Measurements from ENCODE around the gene NRP1. TPM values are rescaled to one million over a fixed set of nuclear protein-coding genes. Genes with fewer than 3 reads are reported as not detected.

Gene NRP1
- total RNA-seq, 1 donor: 173 TPM

DNA sequence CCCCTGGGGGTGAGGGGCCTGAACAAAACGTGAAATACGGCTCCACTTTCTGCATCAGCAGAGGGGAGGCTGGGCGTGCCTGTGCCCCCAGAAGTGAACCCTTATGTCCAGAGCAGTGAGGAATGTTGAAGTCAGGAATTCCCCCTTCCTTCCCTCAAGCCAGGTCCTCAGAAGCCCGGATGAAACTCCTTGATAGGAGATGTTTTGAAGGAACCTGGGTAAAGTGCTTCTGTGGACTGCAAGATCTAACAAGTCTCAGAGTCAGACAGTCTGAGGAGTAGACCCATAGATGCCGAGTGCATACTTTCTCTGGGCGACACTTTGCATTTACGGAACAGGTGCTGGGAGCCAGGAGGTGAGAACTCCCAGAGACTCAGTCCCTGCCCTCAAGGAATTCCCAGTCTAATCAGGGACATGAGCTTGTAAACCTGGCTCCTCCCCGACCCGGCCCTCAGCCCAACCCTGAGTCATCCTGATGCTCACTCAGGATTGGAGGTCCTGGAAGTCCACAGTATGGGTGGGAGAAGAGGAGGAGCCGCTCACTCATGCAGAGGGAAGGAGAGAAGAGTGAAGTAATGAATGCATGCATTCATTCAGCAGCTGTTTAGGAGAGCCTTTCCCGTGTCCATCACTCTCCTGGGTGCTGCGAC is 197.0 kb downstream of the NRP1 start:
- Histone ChIP-seq H3K27ac (ENCODE audit: low read depth, low read length) (peak overlapping the region; percentile 58), H2AFZ (ENCODE audit: low read length) (no peak overlapping the region), H3K36me3 (ENCODE audit: insufficient read depth, low read length) (no peaks in the 10 kb centered on the region), H3K4me3 (ENCODE audit: insufficient read depth, low read length) (no peak overlapping the region), H3K9me3 (ENCODE audit: low read depth, low read length) (no peaks in the 10 kb centered on the region), H3K27me3 (ENCODE audit: insufficient read depth, low read length) (no peaks in the 10 kb centered on the region), H3K4me2 (ENCODE audit: insufficient read depth, low read length) (no peak overlapping the region), H4K20me1 (ENCODE audit: insufficient read depth, low read length) (no peaks in the 10 kb centered on the region), H3K4me1 (ENCODE audit: insufficient read depth, low read length) (peaks cover 40% of the 10 kb centered on the region), H3K79me2 (ENCODE audit: insufficient read depth, low read length) (no peaks in the 10 kb centered on the region)
- TF ChIP-seq, protein P1, sequence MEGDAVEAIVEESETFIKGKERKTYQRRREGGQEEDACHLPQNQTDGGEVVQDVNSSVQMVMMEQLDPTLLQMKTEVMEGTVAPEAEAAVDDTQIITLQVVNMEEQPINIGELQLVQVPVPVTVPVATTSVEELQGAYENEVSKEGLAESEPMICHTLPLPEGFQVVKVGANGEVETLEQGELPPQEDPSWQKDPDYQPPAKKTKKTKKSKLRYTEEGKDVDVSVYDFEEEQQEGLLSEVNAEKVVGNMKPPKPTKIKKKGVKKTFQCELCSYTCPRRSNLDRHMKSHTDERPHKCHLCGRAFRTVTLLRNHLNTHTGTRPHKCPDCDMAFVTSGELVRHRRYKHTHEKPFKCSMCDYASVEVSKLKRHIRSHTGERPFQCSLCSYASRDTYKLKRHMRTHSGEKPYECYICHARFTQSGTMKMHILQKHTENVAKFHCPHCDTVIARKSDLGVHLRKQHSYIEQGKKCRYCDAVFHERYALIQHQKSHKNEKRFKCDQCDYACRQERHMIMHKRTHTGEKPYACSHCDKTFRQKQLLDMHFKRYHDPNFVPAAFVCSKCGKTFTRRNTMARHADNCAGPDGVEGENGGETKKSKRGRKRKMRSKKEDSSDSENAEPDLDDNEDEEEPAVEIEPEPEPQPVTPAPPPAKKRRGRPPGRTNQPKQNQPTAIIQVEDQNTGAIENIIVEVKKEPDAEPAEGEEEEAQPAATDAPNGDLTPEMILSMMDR (IDR thresholded peaks at IDR 0.05; ENCODE audit: extremely low read depth, low read depth, low read length): no peak
- no peak for DNase-seq (ENCODE audit: insufficient read length, low spot score, missing footprints)

DNA sequence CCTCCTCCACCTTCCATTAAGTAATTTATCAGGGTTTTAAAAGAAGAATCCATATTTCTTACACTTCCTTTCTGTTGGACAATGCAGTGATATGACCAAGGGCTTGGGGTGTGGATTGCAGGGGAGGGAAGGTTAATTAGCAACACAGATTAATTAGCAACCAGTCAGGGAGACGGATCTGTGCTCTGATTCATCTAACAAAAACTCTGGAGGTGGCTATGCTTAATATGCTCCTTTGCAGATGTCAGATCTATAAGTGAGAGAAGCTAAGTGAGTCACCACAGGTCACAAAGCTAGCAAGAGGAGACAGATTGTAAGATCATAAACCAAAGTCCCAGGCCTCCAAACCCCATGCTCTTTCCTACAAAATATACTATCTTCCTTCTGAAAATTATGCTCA is 197.7 kb downstream of the NRP1 start:
- no peak overlapping the region for H3K4me3 ChIP-seq (ENCODE audit: insufficient read depth, low read length)
- no peaks in the 10 kb centered on the region for H3K27me3 ChIP-seq (ENCODE audit: insufficient read depth, low read length)
- no peaks in the 10 kb centered on the region for H3K79me2 ChIP-seq (ENCODE audit: insufficient read depth, low read length)
- no peak overlapping the region for H3K4me2 ChIP-seq (ENCODE audit: insufficient read depth, low read length)
- no peaks in the 10 kb centered on the region for H3K36me3 ChIP-seq (ENCODE audit: insufficient read depth, low read length)
- DNase-seq (ENCODE audit: insufficient read length, low spot score, missing footprints): no peak
- TF ChIP-seq, protein P1 (IDR thresholded peaks at IDR 0.05; ENCODE audit: extremely low read depth, low read depth, low read length): no peak
- H2AFZ ChIP-seq (ENCODE audit: low read length): no peak overlapping the region
- H3K4me1 ChIP-seq (ENCODE audit: insufficient read depth, low read length): peaks cover 35% of the 10 kb centered on the region
- H3K27ac ChIP-seq (ENCODE audit: low read depth, low read length): peak overlapping the region; percentile 58
- H3K9me3 ChIP-seq (ENCODE audit: low read depth, low read length): no peaks in the 10 kb centered on the region
- no peaks in the 10 kb centered on the region for H4K20me1 ChIP-seq (ENCODE audit: insufficient read depth, low read length)

DNA sequence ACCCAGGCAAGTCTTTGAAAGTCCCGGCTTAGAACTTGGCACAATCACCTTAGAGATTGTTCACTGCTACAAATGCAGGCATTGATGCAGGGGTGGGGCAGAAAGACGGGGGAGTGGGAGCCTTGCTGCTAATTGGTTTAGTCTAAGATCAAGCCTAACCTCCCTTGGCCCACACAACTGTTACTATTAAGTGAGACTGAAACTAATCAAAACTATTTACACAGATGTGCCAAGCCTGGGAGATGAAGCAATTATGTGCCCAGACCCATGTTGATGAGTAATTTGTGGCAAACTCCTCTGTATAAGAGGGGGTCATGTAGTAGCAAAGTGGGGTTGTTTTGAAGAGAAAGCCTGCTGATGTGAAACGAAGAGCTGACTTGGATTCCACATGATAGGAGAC is 198.2 kb downstream of the NRP1 start:
- H3K27ac ChIP-seq (ENCODE audit: low read depth, low read length): peak overlapping the region; percentile 58
- H3K79me2 ChIP-seq (ENCODE audit: insufficient read depth, low read length): no peaks in the 10 kb centered on the region
- H3K9me3 ChIP-seq (ENCODE audit: low read depth, low read length): no peaks in the 10 kb centered on the region
- no peak overlapping the region for H2AFZ ChIP-seq (ENCODE audit: low read length)
- no peak for DNase-seq (ENCODE audit: insufficient read length, low spot score, missing footprints)
- no peak overlapping the region for H3K4me3 ChIP-seq (ENCODE audit: insufficient read depth, low read length)
- H3K4me1 ChIP-seq (ENCODE audit: insufficient read depth, low read length): peaks cover 35% of the 10 kb centered on the region
- no peaks in the 10 kb centered on the region for H3K27me3 ChIP-seq (ENCODE audit: insufficient read depth, low read length)
- TF ChIP-seq, protein P1 (IDR thresholded peaks at IDR 0.05; ENCODE audit: extremely low read depth, low read depth, low read length): no peak
- peak overlapping the region; percentile 33 for H3K4me2 ChIP-seq (ENCODE audit: insufficient read depth, low read length)
- no peaks in the 10 kb centered on the region for H3K36me3 ChIP-seq (ENCODE audit: insufficient read depth, low read length)
- no peaks in the 10 kb centered on the region for H4K20me1 ChIP-seq (ENCODE audit: insufficient read depth, low read length)

DNA sequence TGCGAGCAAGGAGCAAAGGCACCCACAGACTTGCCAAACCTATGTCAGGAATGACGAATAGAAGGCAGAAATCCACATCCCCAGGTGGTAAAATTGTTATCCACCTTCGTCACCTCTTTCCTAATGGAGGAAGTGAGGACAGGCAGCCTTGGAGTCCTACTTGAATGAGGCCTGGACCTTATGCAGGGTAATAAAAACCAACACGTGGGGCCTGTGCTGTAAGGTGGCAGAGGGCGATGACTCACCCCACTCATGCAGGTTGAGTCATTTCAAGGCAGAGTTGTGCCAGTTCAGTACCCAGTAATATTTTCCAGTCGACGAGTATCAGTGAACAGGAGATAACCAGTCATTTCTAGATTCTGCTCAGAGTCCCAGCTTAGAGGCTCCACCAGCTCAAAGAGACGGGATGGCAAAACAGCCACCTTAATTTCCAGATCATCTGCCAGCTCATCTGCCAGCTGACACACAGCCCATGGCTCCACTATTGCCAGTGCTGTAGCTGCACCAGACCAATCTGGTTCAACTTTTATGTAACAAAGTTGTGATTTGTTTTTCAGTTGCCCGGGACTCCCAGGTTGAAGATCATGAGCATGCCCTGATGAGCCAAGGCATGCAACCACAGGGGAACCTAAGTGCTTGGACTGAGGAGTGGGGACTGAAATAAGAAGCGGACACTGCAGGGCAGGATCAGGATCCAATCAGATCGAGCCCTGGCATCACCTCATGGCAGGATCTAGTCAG is 200.3 kb downstream of the NRP1 start:
- no peaks in the 10 kb centered on the region for H3K9me3 ChIP-seq (ENCODE audit: low read depth, low read length)
- TF ChIP-seq, protein P1 (IDR thresholded peaks at IDR 0.05; ENCODE audit: extremely low read depth, low read depth, low read length): no peak
- H2AFZ ChIP-seq (ENCODE audit: low read length): no peak overlapping the region
- H3K79me2 ChIP-seq (ENCODE audit: insufficient read depth, low read length): no peaks in the 10 kb centered on the region
- no peaks in the 10 kb centered on the region for H3K36me3 ChIP-seq (ENCODE audit: insufficient read depth, low read length)
- no peaks in the 10 kb centered on the region for H4K20me1 ChIP-seq (ENCODE audit: insufficient read depth, low read length)
- H3K27ac ChIP-seq (ENCODE audit: low read depth, low read length): peak overlapping the region; percentile 74
- DNase-seq (ENCODE audit: insufficient read length, low spot score, missing footprints): peak; percentile 91
- H3K4me2 ChIP-seq (ENCODE audit: insufficient read depth, low read length): peak overlapping the region; percentile 15
- no peak overlapping the region for H3K4me3 ChIP-seq (ENCODE audit: insufficient read depth, low read length)
- no peaks in the 10 kb centered on the region for H3K27me3 ChIP-seq (ENCODE audit: insufficient read depth, low read length)
- H3K4me1 ChIP-seq (ENCODE audit: insufficient read depth, low read length): peaks cover 51% of the 10 kb centered on the region
